OCI-LY7 (cell line): ENCODE results near the gene WNT5A.

ENCODE experiments used
- EZH2phosphoT487 ChIP-seq: fragments of 200-600 bp; sonication (generic); IDR thresholded peaks from 2 replicates; pipeline ENCODE4 v1.6.1; 2018; ENCODE audit warnings: low read depth, borderline replicate concordance, mild to moderate bottlenecking, mixed run types, antibody characterized with exemption, low read length, moderate library complexity, mixed read lengths
- TF ChIP-seq, protein P1 (sequence below): fragments of 200-600 bp; sonication (generic); conservative IDR thresholded peaks from 2 replicates; pipeline ENCODE4 v1.5.1; 2014; ENCODE audit warnings: mild to moderate bottlenecking, antibody characterized with exemption, low read length, moderate library complexity, mixed read lengths

DNA sequence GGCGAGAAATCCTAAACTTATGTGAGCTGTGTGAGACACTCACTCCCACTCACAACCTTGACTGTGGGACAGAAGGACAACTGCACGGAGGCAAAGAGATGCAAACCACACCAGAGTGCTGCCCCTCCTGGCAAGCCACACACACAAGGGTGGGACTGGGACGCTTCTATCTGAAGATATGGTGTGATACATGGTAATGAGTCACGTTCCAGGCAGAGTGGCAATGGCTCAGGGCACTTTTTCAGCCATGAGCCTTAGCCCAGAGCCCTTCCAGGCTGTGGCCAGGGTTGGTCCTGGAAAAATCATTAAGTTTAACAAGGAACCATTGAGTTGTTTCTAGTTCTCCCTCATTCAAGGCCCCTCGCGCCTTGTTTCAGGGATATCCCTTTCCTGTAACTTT lies 56.1 kb downstream of the WNT5A start:
- TF ChIP-seq, protein P1, sequence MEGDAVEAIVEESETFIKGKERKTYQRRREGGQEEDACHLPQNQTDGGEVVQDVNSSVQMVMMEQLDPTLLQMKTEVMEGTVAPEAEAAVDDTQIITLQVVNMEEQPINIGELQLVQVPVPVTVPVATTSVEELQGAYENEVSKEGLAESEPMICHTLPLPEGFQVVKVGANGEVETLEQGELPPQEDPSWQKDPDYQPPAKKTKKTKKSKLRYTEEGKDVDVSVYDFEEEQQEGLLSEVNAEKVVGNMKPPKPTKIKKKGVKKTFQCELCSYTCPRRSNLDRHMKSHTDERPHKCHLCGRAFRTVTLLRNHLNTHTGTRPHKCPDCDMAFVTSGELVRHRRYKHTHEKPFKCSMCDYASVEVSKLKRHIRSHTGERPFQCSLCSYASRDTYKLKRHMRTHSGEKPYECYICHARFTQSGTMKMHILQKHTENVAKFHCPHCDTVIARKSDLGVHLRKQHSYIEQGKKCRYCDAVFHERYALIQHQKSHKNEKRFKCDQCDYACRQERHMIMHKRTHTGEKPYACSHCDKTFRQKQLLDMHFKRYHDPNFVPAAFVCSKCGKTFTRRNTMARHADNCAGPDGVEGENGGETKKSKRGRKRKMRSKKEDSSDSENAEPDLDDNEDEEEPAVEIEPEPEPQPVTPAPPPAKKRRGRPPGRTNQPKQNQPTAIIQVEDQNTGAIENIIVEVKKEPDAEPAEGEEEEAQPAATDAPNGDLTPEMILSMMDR, result no peak
- TF ChIP-seq EZH2phosphoT487, result no peak
